Neural cell (in vitro differentiated cells): ENCODE measurements around the gene GNAL.

Experiments used
- CTCF ChIP-seq: fragments of 450-650 bp; IDR thresholded peaks from 2 replicates; pipeline ENCODE4 v1.5.1; 2014; ENCODE audit warnings: antibody characterized with exemption, mild to moderate bottlenecking, moderate library complexity; ENCODE audit not compliant: poor library complexity, severe bottlenecking
- EZH2 ChIP-seq: fragments of 200-600, 300-800 bp; shearing (Covaris generic), sonication (generic); IDR thresholded peaks from 2 replicates; pipeline ENCODE4 v1.6.1; 2014; ENCODE audit warnings: antibody characterized with exemption, low read length, borderline replicate concordance, mild to moderate bottlenecking; ENCODE audit not compliant: insufficient read depth, poor library complexity, severe bottlenecking
- REST ChIP-seq: IDR thresholded peaks from 2 replicates; pipeline ENCODE4 v1.6.1; 2012; ENCODE audit warnings: borderline replicate concordance
- SMC3 ChIP-seq: fragments of 450-650 bp; conservative IDR thresholded peaks from 2 replicates; pipeline ENCODE4 v1.6.1; 2014; ENCODE audit warnings: antibody characterized with exemption, mild to moderate bottlenecking, moderate library complexity; ENCODE audit not compliant: poor library complexity
- TAF1 ChIP-seq: IDR thresholded peaks from 2 replicates; pipeline ENCODE4 v1.6.1; 2012; ENCODE audit warnings: low read depth

GRCh38 chr18:11665587-11665986, 23.5 kb upstream of the GNAL start:
- TF ChIP-seq CTCF (no peak), EZH2 (no peak), REST (no peak), TAF1 (no peak), SMC3 (no peak)
